Activated CD8-positive, alpha-beta memory T cell treated with anti-CD3 and anti-CD28 coated beads, Interleukin-2, amount 10 ng/mL, durations not matched to agents 7 days and 5 days (primary cell): ENCODE results near the gene DHX57. TPM values are rescaled to one million over a fixed set of nuclear protein-coding genes. Genes with fewer than 3 reads are reported as not detected.

Experiments used
- ATAC-seq: fragments of 150-1000 bp; cut with Tn5 transposase; one replicate; pipeline ENCODE4 v1.10.0; 2021; ENCODE audit warnings: moderate library complexity
- CTCF ChIA-PET: fragments of 350-600 bp; sonication (Branson Sonifier 250); formaldehyde crosslinking; loops from one replicate; lab custom pipeline; 2021; ENCODE audit warnings: antibody characterized with exemption; lab: Charles Lee
- DNase-seq: peaks from one replicate; pipeline ENCODE4 v3.0.0-alpha.2; 2020
- H3K27ac Mint-ChIP-seq: one replicate; pipeline ENCODE4 v1.8.0; 2021; ENCODE audit warnings: mild to moderate bottlenecking, mixed read lengths
- H3K27me3 Mint-ChIP-seq: one replicate; pipeline ENCODE4 v1.8.0; 2021; ENCODE audit warnings: mixed read lengths
- H3K36me3 Mint-ChIP-seq: one replicate; pipeline ENCODE4 v1.8.0; 2021; ENCODE audit warnings: mild to moderate bottlenecking, mixed read lengths
- H3K4me1 Mint-ChIP-seq: one replicate; pipeline ENCODE4 v1.8.0; 2021; ENCODE audit warnings: mixed read lengths
- H3K4me3 Mint-ChIP-seq: one replicate; pipeline ENCODE4 v1.8.0; 2021; ENCODE audit warnings: mild to moderate bottlenecking, moderate library complexity, mixed read lengths
- H3K9me3 Mint-ChIP-seq: one replicate; pipeline ENCODE4 v1.8.0; 2022; ENCODE audit warnings: low read depth, mixed read lengths
- total RNA-seq, 2 experiments: library from RNA; stranded (reverse); gene quantifications; one replicate each; pipeline ENCODE4 v1.2.3, GENCODE V29; 2021

The DHX57 gene
- total RNA-seq, 2 experiments from 2014 or later, result 15.3 to 18.2 TPM

DNA sequence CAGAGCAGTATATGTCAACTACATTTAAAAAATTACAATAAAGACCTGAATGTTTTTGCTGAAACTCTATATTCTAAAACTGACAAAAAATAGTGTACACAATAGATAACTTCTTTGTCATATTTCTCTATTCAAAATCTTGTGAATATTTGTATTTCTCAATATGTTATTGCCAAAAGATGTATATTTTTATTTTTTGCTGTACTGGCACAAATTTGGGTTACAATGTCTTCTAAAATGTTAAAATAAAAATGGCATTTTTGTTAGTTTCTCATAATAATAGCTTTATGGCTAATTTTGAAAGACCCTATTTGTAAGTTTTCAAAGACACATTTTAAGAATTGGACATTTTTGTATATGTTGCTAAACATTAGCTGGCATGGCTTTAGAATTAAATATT, 13.3 kb upstream of the DHX57 start:
- ATAC-seq (no peak), DNase-seq (no peak)
- CTCF ChIA-PET, result no interaction called here
- no peaks in the 10 kb centered on the region for H3K4me1 Mint-ChIP-seq
- H3K27ac Mint-ChIP-seq, result no peak overlapping the region
- H3K9me3 Mint-ChIP-seq, result no peaks in the 10 kb centered on the region
- no peak overlapping the region for H3K4me3 Mint-ChIP-seq
- H3K36me3 Mint-ChIP-seq, result no peaks in the 10 kb centered on the region
- peaks cover 4% of the 10 kb centered on the region for H3K27me3 Mint-ChIP-seq

DNA sequence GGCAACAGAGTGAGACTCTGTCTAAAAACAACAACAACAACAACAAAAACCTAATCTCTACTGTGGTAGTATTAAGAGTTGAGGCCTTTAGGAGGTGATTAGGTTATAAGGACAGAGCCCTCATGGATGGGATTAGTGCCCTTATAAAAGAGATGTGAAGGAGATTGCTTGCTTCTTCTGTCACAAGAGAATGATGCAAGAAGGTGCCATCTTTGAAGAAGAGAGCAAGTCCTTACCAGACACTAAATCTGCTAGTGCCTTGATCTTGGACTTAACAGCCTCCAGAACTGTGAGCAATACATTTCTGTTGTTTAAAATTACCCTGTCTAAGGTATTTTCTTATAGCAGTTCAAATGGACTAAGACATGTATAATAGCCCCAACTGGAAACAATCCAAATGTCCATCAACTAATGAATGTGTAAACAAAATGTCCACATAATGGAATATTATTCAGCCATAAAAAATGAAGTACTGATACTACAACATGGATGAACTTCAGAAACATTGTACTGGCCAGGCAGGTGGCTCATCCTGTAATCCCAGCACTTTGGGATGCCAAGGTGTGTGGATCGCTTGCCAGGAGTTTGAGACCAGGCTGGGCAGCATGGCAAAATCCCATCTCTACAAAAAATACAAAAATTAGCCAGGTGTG, 12.3 kb upstream of the DHX57 start:
- Mint-ChIP-seq H3K4me3 (no peak overlapping the region), H3K27me3 (peaks cover 4% of the 10 kb centered on the region), H3K36me3 (no peaks in the 10 kb centered on the region), H3K27ac (no peak overlapping the region), H3K9me3 (no peaks in the 10 kb centered on the region), H3K4me1 (no peaks in the 10 kb centered on the region)
- ATAC-seq (no peak), DNase-seq (no peak)
- CTCF ChIA-PET, result no interaction called here

DNA sequence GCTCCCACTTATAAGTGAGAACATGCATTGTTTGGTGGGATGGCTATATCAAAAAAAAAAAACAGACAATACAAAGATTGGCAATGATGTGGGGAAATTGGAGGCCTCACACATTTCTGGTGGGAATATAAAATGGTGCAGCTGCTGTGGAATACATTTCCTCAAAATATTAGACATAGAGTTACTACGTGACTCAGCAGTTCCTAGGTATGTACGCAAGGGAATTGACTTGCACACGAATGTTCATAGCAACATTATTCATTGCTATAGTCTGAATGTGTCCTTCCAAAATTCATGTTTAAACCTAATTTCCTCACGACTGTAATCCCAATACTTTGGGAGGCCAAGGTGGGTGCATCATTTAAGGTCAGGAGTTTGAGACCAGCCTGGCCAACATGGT, 11.6 kb upstream of the DHX57 start:
- H3K4me1 Mint-ChIP-seq, result no peaks in the 10 kb centered on the region
- DNase-seq (no peak), ATAC-seq (no peak)
- H3K27ac Mint-ChIP-seq, result no peak overlapping the region
- CTCF ChIA-PET, result interaction anchor here (0.7 kb wide), 1 partner anchor 13 kb away, joined by 3 read pairs; no protein-coding TSS in a partner anchor
- H3K4me3 Mint-ChIP-seq, result no peak overlapping the region
- H3K9me3 Mint-ChIP-seq, result no peaks in the 10 kb centered on the region
- H3K36me3 Mint-ChIP-seq, result no peaks in the 10 kb centered on the region
- peaks cover 4% of the 10 kb centered on the region for H3K27me3 Mint-ChIP-seq

DNA sequence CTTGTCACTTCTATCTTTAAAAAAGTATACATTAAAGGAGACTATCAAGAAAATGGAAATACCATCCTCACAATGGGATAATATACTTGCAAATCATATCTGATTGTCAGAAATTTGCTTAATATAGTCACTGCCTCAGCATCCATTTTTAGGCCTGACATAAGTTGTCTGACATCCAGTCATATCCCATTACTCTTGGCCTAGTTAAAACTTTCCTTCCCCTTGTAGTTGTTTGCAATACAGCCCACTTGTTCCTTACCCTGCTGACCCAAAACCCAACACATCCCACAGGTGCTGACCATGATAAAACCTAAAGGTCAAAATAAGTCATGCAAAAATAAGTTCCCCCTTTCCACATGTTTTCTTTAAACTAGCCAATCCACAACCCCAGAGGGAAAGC, 10.3 kb upstream of the DHX57 start:
- no peak overlapping the region for H3K4me3 Mint-ChIP-seq
- ATAC-seq, result no peak
- DNase-seq, result no peak
- no peaks in the 10 kb centered on the region for H3K4me1 Mint-ChIP-seq
- H3K27me3 Mint-ChIP-seq, result peaks cover 2% of the 10 kb centered on the region
- H3K36me3 Mint-ChIP-seq, result no peaks in the 10 kb centered on the region
- no peaks in the 10 kb centered on the region for H3K9me3 Mint-ChIP-seq
- H3K27ac Mint-ChIP-seq, result no peak overlapping the region
- CTCF ChIA-PET, result interaction anchor here (1.5 kb wide), 1 partner anchor 62 kb away, joined by 5 read pairs; no protein-coding TSS in a partner anchor

DNA sequence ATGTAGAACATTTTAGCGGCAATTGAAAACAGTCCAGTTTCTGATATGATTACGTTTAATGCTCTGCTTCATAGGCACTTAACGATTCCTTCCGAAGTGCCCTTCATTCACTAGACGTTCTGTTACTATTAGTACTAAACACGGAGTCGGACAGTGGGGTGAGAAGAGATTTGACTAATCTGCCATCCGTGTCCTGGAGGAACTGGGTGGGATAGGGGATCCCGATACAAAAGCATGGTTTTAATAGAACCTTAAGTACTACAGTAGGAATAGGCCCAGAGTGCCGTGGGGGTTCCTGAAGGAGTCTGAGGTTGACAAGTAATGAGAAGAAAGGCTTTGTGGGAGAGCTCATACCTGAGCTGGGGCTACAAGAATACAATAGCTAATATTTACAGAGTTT, 673 bp upstream of the DHX57 start:
- Mint-ChIP-seq H3K9me3 (peaks cover 1% of the 10 kb centered on the region), H3K36me3 (peaks cover 6% of the 10 kb centered on the region), H3K4me3 (peak overlapping the region; percentile 95), H3K4me1 (peaks cover 19% of the 10 kb centered on the region), H3K27me3 (no peaks in the 10 kb centered on the region), H3K27ac (peak overlapping the region; percentile 88)
- CTCF ChIA-PET, result interaction anchor here (0.7 to 0.8 kb wide), 3 partner anchors 73 to 344 kb away, joined by 3 to 4 read pairs (median 3); no protein-coding TSS in a partner anchor
- no peak for DNase-seq
- no peak for ATAC-seq

DNA sequence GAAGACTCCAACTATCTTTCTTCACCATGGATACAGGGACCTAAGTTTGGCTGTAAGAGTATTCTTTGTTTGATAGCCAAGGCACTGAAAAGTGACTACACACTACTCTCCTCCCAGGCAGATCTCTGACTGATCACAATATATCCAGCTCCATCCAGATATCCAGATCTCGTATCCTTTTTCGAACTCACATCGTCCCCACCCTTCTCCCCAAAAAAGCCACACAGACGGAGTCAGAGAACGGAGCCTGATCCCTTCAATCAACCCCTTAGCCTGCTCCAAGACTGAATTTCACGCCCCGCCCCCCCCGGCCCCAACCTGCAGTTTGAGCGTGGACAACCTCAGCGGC, 533 bp downstream of the DHX57 start:
- CTCF ChIA-PET, result interaction anchor here (1.0 kb wide), 1 partner anchor 249 kb away, joined by 4 read pairs; no protein-coding TSS in a partner anchor
- Mint-ChIP-seq H3K27ac (peak overlapping the region; percentile 88), H3K36me3 (peaks cover 8% of the 10 kb centered on the region), H3K9me3 (peaks cover 4% of the 10 kb centered on the region), H3K27me3 (no peaks in the 10 kb centered on the region), H3K4me1 (peaks cover 19% of the 10 kb centered on the region), H3K4me3 (peak overlapping the region; percentile 95)
- DNase-seq (no peak), ATAC-seq (no peak)

DNA sequence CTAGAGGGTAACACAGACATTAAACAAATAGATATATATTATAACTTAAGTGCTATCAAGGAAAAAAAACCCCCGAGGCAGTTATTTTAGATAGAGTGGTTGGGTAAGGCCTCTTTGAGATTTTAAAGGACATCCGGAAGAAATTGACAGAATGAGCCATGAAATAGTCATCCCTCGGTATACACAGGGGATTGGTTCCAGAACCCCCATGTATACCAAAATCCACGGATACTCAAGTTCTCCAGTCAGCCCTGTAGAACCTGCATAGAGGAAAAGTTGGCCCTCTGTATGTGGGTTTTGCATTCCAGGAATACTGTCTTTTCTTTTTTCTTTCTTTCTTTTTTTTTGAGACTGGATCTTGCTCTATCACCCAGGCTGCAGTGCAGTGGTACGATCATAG, 2.0 kb downstream of the DHX57 start:
- no peaks in the 10 kb centered on the region for H3K27me3 Mint-ChIP-seq
- no peak overlapping the region for H3K4me3 Mint-ChIP-seq
- H3K27ac Mint-ChIP-seq, result no peak overlapping the region
- H3K9me3 Mint-ChIP-seq, result peaks cover 11% of the 10 kb centered on the region
- CTCF ChIA-PET, result interaction anchor here (0.8 to 1.1 kb wide), 2 partner anchors 13 to 30 kb away, joined by 3 read pairs; no protein-coding TSS in a partner anchor
- DNase-seq, result no peak
- peaks cover 19% of the 10 kb centered on the region for H3K4me1 Mint-ChIP-seq
- no peak for ATAC-seq
- H3K36me3 Mint-ChIP-seq, result peaks cover 17% of the 10 kb centered on the region

DNA sequence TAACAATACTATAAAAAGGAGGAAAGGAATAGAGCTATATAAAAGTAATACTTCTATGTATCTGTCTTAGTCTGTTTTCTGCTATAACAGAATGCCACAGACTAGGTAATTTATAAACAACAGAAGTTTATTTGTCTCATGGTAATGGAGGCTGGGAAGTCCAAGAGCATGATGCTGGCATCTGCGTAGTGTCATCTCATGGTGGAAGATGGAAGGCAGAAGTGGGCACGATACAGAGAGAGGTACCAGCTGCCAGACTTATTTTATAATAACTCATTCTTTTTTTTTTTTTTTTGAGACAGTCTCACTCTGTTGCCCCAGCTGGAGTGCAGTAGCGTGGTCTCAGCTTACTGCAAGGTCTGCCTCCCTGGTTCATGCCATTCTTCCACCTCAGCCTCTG, 4.3 kb downstream of the DHX57 start:
- ATAC-seq (no peak), DNase-seq (no peak)
- Mint-ChIP-seq H3K4me3 (no peak overlapping the region), H3K4me1 (peaks cover 21% of the 10 kb centered on the region), H3K36me3 (peaks cover 28% of the 10 kb centered on the region), H3K9me3 (peaks cover 11% of the 10 kb centered on the region), H3K27ac (no peak overlapping the region), H3K27me3 (no peaks in the 10 kb centered on the region)
- CTCF ChIA-PET, result interaction anchor here (0.7 kb wide), 1 partner anchor 138 kb away, joined by 3 read pairs; no protein-coding TSS in a partner anchor

DNA sequence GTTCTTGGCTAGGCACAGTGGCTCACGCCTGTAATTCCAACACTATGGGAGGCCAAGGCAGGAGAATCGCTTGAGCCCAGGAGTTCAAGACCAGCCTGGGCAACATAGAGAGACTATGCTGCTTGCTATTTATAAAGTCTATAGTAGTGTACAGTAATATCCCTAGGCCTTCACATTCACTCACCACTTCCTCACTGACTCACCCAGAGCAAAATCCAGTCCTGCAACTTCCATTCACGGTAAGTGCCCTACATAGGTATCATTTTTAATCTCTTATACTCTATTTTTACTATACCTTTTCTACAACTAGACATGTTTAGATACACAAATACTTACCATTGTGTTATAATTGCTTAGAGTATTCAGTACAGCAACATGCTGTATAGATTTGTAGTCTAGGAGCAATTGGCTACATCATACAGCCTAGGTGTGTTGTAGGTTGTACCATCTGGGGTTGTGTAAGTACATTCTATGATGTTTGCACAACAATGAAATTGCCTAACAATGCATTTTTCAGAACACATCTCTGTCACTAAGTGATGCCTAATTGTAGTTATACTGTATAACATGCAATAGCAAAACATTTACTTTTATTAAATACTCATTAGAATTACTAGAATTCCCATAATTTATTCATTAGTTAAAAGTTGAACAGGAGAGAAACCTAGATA, 8.8 kb downstream of the DHX57 start:
- peaks cover 50% of the 10 kb centered on the region for H3K36me3 Mint-ChIP-seq
- CTCF ChIA-PET, result no interaction called here
- ATAC-seq (peak; percentile 42), DNase-seq (no peak)
- no peak overlapping the region for H3K4me3 Mint-ChIP-seq
- no peaks in the 10 kb centered on the region for H3K27me3 Mint-ChIP-seq
- peaks cover 11% of the 10 kb centered on the region for H3K9me3 Mint-ChIP-seq
- peaks cover 16% of the 10 kb centered on the region for H3K4me1 Mint-ChIP-seq
- H3K27ac Mint-ChIP-seq, result no peak overlapping the region

DNA sequence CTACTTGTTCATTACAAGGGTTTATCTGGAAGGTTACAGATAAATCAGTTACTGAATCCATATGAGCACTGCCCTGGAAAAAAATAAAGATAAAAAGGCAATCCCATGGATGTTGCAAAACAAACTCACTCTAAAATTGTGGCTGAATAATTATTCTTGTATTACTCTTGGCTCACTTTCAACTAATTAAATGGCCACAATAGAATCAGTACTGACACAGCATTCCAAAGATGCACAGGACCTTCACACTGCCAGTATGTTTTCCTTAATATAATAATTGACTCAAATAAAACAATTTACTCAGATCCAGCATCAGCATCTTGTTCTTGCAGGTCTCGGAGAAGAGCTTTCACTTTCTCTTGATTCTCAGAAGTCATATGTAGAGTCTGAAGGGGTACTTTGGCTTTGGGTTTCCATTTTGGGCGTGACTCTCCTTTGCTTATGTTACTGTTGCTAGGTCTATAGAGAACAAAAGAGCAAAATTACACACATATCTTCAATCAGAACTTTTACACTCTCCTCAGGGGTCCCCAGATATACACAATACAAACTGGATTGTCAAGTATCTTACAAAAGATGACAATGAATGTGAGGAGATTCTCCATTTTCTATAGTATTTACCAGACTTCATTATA, 12.6 kb downstream of the DHX57 start:
- Mint-ChIP-seq H3K4me3 (peak overlapping the region; percentile 30), H3K27me3 (no peaks in the 10 kb centered on the region), H3K27ac (peak overlapping the region; percentile 42), H3K36me3 (peaks cover 59% of the 10 kb centered on the region), H3K4me1 (peaks cover 16% of the 10 kb centered on the region), H3K9me3 (no peaks in the 10 kb centered on the region)
- CTCF ChIA-PET, result no interaction called here
- ATAC-seq (peak; percentile 91), DNase-seq (peak; percentile 43)

DNA sequence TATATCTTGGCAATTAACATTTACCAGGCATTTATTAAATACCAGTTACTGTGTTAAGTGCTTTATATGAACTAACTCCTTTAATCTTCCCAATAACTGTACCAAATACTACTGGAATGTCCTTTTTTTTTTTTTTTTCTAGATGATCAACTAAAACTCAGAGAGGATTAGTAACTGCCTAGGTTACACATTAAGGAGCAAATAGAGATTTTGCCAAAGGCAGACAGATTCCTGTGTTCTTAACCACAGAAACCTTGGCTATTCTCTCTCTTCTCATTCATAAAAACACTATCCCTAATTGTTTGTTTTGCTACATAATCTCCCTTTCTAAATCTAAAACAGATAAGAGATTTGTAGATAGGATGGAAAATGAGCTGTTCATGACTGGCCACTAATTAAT, 13.3 kb downstream of the DHX57 start:
- no peak overlapping the region for H3K27ac Mint-ChIP-seq
- DNase-seq (no peak), ATAC-seq (no peak)
- CTCF ChIA-PET, result no interaction called here
- no peaks in the 10 kb centered on the region for H3K27me3 Mint-ChIP-seq
- H3K4me3 Mint-ChIP-seq, result no peak overlapping the region
- H3K36me3 Mint-ChIP-seq, result peaks cover 54% of the 10 kb centered on the region
- peaks cover 16% of the 10 kb centered on the region for H3K4me1 Mint-ChIP-seq
- no peaks in the 10 kb centered on the region for H3K9me3 Mint-ChIP-seq

DNA sequence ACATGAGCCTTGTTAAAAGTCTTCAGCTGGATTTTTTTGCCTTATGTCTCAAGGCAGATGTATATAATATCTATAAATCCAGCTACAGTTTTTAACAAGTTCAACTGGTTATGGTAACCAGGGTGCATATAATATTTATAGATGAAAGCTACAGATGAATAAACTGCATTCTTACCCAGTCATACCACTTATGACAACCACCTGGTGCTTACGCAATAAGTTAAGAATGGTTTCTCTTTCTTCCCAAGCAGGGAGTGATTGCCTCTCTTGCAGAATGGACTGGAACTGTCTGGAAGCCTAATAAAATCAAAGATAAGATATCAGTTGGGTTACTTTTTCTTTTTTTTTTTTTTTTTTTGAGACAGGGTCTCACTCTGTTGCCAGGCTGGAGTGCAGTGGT, 19.6 kb downstream of the DHX57 start:
- Mint-ChIP-seq H3K9me3 (no peaks in the 10 kb centered on the region), H3K36me3 (peaks cover 33% of the 10 kb centered on the region), H3K27me3 (no peaks in the 10 kb centered on the region), H3K4me3 (no peak overlapping the region), H3K4me1 (no peaks in the 10 kb centered on the region), H3K27ac (no peak overlapping the region)
- CTCF ChIA-PET, result no interaction called here
- ATAC-seq (no peak), DNase-seq (no peak)

DNA sequence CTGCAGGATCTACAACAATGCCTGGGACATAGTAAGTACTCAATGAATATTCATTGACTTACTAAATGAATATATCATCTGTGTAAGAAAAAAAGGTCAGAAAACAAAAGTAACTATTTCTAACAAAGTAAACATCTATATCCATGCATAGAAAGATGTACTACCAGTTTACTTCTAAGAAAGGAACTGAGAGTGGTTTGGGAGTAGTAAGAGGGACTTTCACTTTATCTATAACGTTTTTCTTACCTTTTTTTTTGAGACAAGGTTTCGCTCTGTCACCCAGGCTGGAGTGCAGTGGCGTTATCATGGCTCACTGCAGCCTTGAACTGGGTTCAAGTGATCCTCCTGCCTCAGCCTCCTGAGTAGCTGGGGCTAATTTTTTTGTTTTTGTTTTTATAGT, 25.7 kb downstream of the DHX57 start:
- Mint-ChIP-seq H3K4me1 (peaks cover 4% of the 10 kb centered on the region), H3K9me3 (no peaks in the 10 kb centered on the region), H3K27ac (no peak overlapping the region), H3K36me3 (peaks cover 25% of the 10 kb centered on the region), H3K27me3 (no peaks in the 10 kb centered on the region), H3K4me3 (no peak overlapping the region)
- ATAC-seq, result no peak
- DNase-seq, result no peak
- CTCF ChIA-PET, result no interaction called here
